Stimulated activated CD8-positive, alpha-beta memory T cell treated with anti-CD3 and anti-CD28 coated beads, Interleukin-15, amount 100 ng/mL, for 24 hours (primary cell): ENCODE data around the gene CXCR1.
"Not testable (repeated sequence)": the region's sequence is repeated elsewhere in the genome, so short reads cannot be mapped to it uniquely, and the experiment has no call there.

Experiments used
- DNase-seq: peaks from one replicate; pipeline ENCODE4 v3.0.0-alpha.2; 2020; ENCODE audit warnings: low read depth

The CXCR1 gene

GRCh38 chr2:218166791-218167190 is at the start of gene CXCR1:
Gene CXCR1 (minus strand): TSS chr2:218166962. CDS start chr2:218165211, 1,751 bp downstream.
- no peak for DNase-seq

GRCh38 chr2:218216336-218216673 is 49.5 kb upstream of the CXCR1 start:
- DNase-seq: no peak

GRCh38 chr2:218214116-218214515 is 47.4 kb upstream of the CXCR1 start:
- no peak for DNase-seq

- DNase-seq: no peak
These were observed 42.3 kb upstream of the CXCR1 start for GRCh38 chr2:218209078-218209477.

GRCh38 chr2:218202266-218202665 is 35.5 kb upstream of the CXCR1 start:
- no peak for DNase-seq

GRCh38 chr2:218196974-218197373 is 30.2 kb upstream of the CXCR1 start:
- no peak for DNase-seq

- no peak for DNase-seq
These were observed 28.1 kb upstream of the CXCR1 start for GRCh38 chr2:218194880-218195279.

GRCh38 chr2:218193701-218194100 is 26.9 kb upstream of the CXCR1 start:
- DNase-seq: no peak

- DNase-seq: no peak
These were observed 26.2 kb upstream of the CXCR1 start for GRCh38 chr2:218192902-218193430.

GRCh38 chr2:218188528-218188927 is 21.8 kb upstream of the CXCR1 start:
- DNase-seq: no peak

- DNase-seq: no peak
These were observed 20.7 kb upstream of the CXCR1 start for GRCh38 chr2:218187296-218188015.

GRCh38 chr2:218186876-218187275 is 20.1 kb upstream of the CXCR1 start:
- DNase-seq: no peak

- DNase-seq: peak; percentile 6
These were observed 19.6 kb upstream of the CXCR1 start for GRCh38 chr2:218186355-218186766.

- no peak for DNase-seq
These were observed 17.6 kb upstream of the CXCR1 start for GRCh38 chr2:218184331-218184730.

GRCh38 chr2:218180467-218181114 is 13.8 kb upstream of the CXCR1 start:
- no peak for DNase-seq

GRCh38 chr2:218179782-218180181 is 13.0 kb upstream of the CXCR1 start:
- no peak for DNase-seq

GRCh38 chr2:218172845-218173244 is 6.1 kb upstream of the CXCR1 start:
- no peak for DNase-seq

GRCh38 chr2:218171744-218172143 is 5.0 kb upstream of the CXCR1 start:
- DNase-seq: not testable (repeated sequence)

GRCh38 chr2:218169757-218170546 is 3.2 kb upstream of the CXCR1 start:
- DNase-seq: no peak

- peak; percentile 33 for DNase-seq
These were observed 2.1 kb upstream of the CXCR1 start for GRCh38 chr2:218168635-218169462.

- no peak for DNase-seq
These were observed 1.3 kb upstream of the CXCR1 start for GRCh38 chr2:218168016-218168415.

- no peak for DNase-seq
These were observed 3.9 kb downstream of the CXCR1 start for GRCh38 chr2:218162814-218163213.
